ENCODE results near the gene INF2.

Gene INF2

DNA sequence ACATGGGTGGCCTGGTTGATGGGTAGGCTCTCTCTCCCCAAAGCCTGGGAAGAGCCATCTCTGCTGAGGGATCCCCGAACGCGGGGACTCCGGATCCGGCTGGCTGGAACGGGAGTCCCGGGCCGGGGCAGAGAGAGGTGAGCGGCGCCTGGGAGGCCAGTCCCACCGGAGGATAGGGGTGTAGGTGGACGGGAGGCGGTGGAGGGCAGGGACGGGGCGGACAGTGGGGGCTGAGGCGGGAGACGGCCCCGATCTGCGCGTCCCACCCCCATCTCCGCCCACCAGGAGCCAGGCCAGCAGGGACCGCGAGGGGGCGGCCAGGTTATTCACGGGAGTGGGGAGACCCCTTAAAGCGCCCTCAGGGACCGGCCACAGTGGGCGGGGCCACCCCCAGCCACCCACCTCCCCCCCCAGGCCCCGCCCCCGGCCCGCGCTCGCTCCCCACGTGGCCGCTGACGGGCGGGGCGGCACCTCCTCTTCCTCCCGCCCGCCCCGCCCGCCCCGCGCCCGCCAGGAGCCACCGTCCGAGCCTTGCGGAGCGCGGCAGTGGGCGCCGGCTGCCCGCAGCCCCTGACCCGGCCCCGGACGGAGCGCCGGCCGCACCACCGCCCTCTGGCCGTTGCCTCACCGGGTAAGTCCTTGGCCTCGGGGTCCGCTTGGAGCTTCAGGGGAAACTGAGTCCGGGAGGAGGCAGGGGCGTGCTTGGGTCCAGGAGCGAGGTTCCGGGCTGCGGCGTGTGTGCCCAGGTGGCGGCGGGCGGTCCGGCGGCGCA, at the start of gene INF2:
TSS of gene INF2 (plus strand) at position 510 of the 772 bp plus-strand sequence. CDS start 11,748 bp downstream, outside the sequence.
- peak; percentile 63 for DNase-seq (ENCODE audit: low read depth)
- TF ChIP-seq, protein P1, sequence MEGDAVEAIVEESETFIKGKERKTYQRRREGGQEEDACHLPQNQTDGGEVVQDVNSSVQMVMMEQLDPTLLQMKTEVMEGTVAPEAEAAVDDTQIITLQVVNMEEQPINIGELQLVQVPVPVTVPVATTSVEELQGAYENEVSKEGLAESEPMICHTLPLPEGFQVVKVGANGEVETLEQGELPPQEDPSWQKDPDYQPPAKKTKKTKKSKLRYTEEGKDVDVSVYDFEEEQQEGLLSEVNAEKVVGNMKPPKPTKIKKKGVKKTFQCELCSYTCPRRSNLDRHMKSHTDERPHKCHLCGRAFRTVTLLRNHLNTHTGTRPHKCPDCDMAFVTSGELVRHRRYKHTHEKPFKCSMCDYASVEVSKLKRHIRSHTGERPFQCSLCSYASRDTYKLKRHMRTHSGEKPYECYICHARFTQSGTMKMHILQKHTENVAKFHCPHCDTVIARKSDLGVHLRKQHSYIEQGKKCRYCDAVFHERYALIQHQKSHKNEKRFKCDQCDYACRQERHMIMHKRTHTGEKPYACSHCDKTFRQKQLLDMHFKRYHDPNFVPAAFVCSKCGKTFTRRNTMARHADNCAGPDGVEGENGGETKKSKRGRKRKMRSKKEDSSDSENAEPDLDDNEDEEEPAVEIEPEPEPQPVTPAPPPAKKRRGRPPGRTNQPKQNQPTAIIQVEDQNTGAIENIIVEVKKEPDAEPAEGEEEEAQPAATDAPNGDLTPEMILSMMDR (IDR thresholded peaks at IDR 0.05; ENCODE audit: insufficient read depth, low read depth, low read length, missing control alignments) = no peak
- H3K4me3 ChIP-seq (ENCODE audit: low read length) = peak within 1 kb of the TSS; percentile 58

DNA sequence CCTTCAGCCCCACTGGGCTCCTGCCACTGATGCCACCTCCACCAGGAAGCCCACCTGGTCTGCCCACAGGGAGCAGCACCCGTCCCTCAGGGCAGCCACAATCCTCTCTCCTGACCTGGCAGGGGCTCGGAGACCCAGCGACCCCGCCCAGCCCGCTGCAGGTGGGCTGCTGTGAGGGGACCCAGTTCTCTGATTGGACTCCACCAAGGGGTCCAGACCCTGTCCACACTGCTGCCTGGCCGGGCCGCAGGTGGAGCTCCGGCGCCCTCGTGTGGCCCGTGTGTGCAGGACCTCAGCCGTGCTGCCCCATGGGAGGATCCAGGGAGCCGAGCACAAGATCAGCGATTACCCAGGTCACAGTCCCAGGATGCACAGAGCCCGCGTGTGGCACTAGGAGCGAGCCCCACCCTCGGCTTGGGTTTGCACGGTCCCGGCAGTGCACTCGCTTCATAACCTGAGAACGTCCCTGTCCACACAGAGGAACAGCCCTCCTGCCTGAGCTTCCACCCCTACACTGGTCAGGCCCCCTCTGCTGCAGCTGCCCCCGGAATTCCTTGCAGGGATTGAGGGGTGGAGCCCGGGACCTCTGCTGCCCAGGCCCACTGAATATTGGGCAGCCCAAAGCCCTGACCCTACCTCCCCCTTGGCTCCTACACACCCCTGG, 49.4 kb upstream of the INF2 start:
- no peak overlapping the region for H3K4me3 ChIP-seq (ENCODE audit: low read length)
- TF ChIP-seq, protein P1 (IDR thresholded peaks at IDR 0.05; ENCODE audit: insufficient read depth, low read depth, low read length, missing control alignments) = peak; percentile 86
- peak; percentile 61 for DNase-seq (ENCODE audit: low read depth)

DNA sequence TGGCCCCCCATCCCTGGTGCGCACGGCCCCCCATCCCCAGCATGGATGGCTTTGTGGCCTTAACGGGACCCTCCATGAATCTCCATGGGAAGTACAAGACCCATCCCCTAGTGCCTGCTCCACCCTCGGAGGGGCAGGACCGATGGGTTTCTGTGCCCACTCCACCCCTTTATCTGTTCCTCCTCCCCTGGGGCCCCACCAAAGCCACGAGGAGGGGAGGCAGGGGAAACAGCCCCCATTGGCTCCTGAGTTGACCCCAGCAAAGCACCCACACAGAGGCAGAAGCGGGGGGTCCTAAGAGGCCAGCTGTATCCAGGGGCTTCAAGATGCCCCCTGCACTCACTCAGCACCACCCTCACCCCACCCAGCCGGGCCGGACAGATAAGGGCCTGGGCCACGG, 48.7 kb upstream of the INF2 start:
- TF ChIP-seq, protein P1 (IDR thresholded peaks at IDR 0.05; ENCODE audit: insufficient read depth, low read depth, low read length, missing control alignments) = no peak
- no peak overlapping the region for H3K4me3 ChIP-seq (ENCODE audit: low read length)
- DNase-seq (ENCODE audit: low read depth) = no peak

DNA sequence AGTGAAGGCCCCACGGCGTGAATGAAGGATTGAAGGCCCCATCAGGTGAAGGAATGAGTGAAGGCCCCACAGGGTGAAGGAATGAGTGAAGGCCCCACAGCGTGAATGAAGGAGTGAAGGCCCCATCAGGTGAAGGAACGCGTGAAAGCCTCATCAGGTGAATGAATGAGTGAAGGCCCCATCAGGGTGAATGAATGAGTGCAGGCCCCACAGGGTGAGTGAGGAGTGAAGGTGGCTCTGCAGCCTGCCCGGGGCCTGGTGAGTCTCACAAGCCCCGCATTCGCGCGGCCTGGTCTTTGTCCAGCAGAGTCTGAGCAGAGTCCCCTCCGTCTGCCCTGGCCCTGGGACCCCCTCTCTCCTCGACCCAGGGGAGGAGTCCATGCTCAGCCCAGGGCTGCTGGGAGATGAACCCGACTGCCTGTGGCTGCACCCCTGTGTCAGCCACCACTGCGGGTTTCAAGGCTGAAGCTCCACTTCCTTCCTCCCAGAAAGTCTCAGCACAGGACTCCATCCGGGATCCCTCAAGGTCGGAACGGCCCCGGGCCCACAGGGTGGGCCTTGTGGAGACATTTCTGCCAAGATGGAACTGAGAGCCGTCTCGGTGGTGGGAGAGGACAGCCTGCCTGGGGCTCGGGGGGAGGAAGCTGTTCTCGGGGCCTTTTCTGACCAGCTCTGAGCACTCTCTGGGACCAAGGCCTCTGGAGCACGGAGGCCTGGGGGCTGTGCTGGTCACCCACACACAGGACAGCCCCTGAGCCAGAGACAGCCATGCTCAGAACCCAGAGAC, 47.5 kb upstream of the INF2 start:
- no peak overlapping the region for H3K4me3 ChIP-seq (ENCODE audit: low read length)
- DNase-seq (ENCODE audit: low read depth) = no peak
- TF ChIP-seq, protein P1 (IDR thresholded peaks at IDR 0.05; ENCODE audit: insufficient read depth, low read depth, low read length, missing control alignments) = no peak

DNA sequence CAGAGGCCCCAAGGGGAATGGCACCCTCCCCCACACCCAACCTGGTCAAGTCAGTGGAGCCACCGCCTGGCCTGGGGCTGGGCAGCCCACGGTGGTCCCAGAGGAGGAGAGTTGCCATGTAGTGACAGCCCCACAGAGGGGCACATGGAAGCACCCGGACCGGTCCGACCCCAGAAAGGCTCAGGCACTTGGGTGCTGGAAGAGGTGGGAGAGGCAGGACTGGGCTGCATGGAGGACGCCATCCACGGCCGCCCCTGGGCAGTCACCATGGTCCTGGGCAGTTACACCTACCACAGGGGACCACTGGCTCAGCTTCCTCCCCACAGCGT, 46.9 kb upstream of the INF2 start:
- no peak for DNase-seq (ENCODE audit: low read depth)
- TF ChIP-seq, protein P1 (IDR thresholded peaks at IDR 0.05; ENCODE audit: insufficient read depth, low read depth, low read length, missing control alignments) = no peak
- no peak overlapping the region for H3K4me3 ChIP-seq (ENCODE audit: low read length)

DNA sequence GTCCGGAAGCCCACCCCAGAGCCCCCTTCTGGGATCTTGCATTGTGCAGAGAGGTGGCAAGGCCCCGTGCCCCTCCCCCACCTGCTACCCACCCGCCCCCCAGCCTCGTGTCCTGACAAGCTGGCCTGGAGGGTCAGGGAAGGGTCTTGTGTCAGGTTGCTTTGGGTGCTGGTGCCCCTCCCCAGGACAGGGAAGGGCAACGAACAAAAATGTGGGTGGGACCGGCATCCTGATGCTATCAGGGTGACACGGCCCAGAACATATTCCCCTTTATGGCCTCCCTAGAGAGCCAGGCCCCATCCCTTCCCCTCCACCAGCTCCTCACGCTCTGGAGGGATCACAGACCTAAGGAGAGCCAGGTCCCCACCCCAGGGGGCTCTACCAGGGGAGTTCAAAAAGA, 46.1 kb upstream of the INF2 start:
- TF ChIP-seq, protein P1 (IDR thresholded peaks at IDR 0.05; ENCODE audit: insufficient read depth, low read depth, low read length, missing control alignments) = no peak
- DNase-seq (ENCODE audit: low read depth) = no peak

More for the DNA sequence above, 46.1 kb upstream of the INF2 start:
- H3K4me3 ChIP-seq (ENCODE audit: low read length) = no peak overlapping the region
